NCI-H774 (cell line): ENCODE data around the gene SLC10A7.

Experiments used
- DNase-seq: peaks from one replicate; lab custom pipeline; 2025; lab: John Stamatoyannopoulos, UW

The SLC10A7 gene

DNA sequence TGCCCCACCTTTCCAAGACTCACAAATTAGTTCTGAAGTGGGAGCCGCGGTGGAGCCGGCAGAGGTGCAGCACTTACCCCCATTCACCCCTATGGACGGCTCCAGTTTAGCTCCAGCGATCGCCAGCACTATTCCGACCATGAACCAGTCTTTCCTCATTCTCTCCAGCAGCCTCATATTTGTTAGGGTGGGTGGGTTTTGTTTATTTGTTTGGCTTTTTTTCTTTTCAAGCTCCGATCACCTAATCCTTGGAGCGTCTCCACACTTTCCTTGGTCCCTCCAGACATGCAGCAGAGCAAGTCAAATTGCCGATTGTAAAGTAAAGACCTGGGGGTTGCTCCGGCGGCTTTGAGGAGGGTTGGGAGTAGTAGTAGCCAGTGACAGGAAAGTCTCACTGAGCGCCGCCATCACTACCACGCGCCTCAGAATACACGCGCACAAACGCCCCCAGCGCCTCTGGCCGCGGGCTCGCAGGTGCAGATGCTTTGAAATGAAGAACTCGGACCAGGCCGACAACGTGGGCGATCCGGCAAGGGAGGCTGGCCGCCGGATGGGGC, at the start of gene SLC10A7:
TSS of gene SLC10A7 (minus strand) at position 400 of the 557 bp plus-strand sequence. CDS start at position 177, 223 bp downstream.
- DNase-seq: peak; percentile 2

DNA sequence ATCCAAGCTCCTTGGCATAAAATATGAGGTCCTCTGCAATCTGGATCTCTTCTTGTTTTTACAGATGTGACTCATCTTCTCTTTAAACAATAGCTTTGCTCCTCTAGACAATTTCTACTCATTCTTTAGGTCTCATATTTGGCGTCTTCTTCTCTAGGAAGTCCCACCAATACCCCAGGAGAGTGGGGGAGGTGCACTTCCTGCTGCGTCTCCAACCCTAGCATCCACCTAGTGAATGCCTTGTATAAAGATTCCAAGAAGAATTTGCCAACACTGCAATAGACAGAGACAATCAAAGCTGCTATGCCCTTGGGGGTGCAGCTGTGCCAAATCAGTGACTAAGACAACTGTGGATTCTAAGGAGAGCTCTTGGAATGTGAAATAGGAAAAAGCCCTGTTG, 45.7 kb upstream of the SLC10A7 start:
- no peak for DNase-seq

DNA sequence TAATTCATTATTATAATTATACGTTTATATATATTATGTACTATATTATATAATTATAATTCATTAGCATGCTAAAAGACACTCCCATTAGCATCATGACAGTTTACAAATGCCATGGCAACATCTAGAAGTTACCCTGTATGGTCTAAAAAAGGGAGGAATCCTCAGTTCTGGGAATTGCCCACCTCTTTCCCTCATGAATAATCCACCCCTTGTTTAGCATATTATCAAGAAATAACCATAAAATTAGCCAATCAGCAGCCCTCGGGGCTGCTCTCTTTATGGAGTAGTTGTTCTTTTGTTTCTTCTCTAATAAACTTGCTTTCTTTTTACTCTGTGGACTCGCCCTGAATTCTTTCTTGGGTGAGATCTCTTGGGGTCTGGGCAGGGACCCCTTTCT, 42.8 kb upstream of the SLC10A7 start:
- DNase-seq: no peak

DNA sequence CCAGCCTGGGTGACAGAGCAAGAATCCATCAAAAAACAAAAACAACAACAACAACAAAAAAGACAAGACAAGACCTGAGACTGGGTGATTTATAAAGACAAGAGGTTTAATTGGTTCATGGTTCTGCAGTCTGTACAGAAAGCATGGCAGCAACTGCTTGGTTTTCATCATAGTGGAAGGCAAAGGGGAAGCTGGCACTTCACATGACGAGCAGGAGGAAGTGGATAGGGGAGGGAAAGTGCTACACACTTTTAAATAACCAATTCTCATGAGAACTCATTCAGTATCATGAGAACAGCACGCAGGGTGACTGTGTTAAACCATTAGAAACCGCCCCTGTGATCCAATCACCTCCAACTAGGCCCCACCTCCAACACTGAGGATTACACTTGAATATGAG, 28.4 kb upstream of the SLC10A7 start:
- DNase-seq: no peak

GRCh38 chr4:146548443-146548842, 26.7 kb upstream of the SLC10A7 start:
- no peak for DNase-seq

DNA sequence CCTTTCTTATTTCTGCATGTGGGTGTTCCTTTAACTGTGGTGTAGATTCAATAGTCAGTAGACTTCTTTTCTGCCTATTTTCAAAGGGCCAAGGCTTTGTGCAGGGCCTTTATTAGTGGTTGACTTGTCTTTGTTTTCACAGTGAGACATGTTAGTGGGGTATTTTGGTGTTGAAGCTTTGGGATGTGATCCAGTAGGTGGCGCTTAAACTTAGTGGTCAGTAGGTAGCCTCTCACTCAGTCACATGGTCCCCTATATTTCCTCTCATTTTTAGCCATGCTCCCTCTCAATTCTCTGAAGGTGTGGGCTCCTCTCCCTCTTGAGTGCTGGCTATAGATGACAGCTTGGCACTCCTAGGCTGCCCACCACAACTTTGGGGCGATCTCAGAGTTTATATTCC, 23.4 kb upstream of the SLC10A7 start:
- DNase-seq: no peak

- DNase-seq: no peak
Measured at GRCh38 chr4:146534178-146534577, 12.4 kb upstream of the SLC10A7 start.

- no peak for DNase-seq
Measured at GRCh38 chr4:146525754-146526153, 4.0 kb upstream of the SLC10A7 start.

GRCh38 chr4:146524663-146525062, 2.9 kb upstream of the SLC10A7 start:
- DNase-seq: no peak

- DNase-seq: no peak
Measured at GRCh38 chr4:146522869-146523205, 1.1 kb upstream of the SLC10A7 start.

DNA sequence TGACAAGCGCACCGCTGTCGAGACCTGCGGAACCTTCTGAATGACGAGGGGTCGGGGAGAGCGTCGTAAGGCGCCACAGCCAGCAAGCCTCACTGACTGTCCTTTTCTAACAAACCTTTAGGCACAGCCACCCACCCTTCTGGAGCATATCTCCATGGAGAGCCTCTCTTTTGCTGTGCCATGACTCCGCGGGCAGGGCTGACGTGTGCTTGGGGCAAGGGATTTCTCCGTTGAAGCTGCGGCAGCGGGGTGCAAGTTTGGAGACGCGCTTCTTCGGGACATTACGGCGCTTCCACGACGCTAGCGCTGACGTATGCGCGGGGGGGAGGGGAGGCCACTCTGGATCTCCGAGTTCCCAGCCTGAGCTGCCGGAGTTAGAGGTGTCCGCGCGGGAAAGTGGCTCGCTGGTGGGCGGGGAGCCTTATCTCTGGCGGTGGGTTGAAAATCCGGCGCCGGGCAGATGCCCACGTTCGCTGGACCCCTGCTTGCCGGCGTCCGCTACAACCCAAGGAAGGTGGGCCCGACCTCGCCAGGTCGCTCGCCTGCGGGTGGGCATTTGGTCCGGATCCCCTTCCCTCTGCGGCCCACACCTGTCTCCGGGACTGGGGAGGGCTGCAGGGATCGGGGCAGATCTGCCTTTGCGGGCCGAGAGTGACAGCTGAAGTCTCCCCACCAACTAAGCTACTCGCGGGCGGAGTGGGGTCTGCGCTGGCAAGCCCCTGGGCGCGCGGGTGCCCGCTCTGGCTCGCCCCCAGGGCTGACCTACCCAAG, 543 bp upstream of the SLC10A7 start:
- peak; percentile 15 for DNase-seq

DNA sequence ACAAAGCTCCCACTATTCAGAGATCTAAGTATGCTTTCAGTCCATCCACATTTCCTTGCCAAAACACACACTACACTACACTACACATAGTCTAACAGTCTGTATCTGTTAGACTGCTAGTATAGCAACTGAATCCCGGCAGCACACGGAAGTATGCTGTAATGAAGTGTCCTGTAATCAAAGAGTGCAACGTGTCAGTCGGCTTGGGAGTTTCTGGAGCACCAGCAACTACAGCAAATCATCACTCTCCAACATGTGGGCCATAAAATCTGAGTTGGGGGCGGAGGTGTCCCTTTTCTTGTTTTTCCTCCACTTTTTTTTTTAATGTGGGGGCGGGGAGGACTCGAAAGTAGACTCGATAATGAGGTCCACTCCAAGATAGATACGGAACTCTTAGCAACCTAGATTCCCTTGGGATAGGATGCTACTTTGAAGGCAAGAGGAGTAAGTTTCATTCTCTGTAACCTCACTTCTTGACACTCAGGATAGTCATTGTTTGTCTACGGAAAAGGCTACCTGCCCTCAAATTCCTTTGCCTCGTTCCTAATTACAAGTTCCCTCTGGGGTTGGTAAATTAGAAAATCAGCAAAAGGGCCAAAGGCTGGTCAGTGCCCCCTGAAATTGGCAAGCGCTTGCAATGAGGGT, 722 bp downstream of the SLC10A7 start:
- peak; percentile 3 for DNase-seq

- DNase-seq: no peak
Measured at GRCh38 chr4:146514651-146515357, 6.9 kb downstream of the SLC10A7 start.

GRCh38 chr4:146513548-146513947, 8.2 kb downstream of the SLC10A7 start:
- DNase-seq: no peak

DNA sequence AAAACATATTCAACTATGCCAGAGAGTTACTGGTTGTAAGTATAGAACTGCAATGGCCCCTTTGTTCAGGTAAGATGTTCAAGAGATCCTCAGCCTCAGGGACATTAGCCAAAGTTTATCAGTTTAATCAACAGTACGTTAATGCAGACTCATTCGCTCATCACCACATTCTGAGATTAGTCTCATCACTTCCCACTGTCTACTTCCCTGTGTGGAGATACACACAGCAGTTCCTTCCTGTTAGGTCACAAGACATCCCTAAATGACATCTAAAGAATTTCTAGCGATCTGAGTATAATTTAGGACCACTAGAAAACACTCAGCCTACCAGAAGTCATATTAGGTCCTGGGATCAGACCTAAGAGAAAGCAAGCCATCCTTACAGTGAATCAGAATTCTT, 10.4 kb downstream of the SLC10A7 start:
- no peak for DNase-seq

GRCh38 chr4:146510942-146511341, 10.8 kb downstream of the SLC10A7 start:
- DNase-seq: no peak

- no peak for DNase-seq
Measured at GRCh38 chr4:146508229-146508939, 13.4 kb downstream of the SLC10A7 start.

GRCh38 chr4:146507632-146508031, 14.1 kb downstream of the SLC10A7 start:
- no peak for DNase-seq

DNA sequence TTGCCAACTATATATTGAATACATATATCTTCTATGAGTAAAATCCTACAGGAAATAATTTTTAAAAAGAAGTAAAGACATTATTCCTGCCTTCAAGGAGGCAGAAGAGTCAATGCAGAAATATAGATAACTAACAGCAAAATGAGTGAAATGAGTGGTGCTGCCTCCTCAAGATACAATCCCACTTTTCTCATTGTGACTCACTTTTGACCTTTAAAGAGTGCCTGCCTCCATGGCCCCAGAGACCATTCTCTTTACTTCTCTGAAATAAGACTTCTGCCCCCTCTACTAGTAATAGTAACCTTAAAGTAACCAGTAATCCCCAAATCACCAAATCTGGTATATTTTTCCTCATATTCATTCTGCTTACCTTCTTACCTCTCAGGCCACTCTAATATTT, 15.5 kb downstream of the SLC10A7 start:
- no peak for DNase-seq

DNA sequence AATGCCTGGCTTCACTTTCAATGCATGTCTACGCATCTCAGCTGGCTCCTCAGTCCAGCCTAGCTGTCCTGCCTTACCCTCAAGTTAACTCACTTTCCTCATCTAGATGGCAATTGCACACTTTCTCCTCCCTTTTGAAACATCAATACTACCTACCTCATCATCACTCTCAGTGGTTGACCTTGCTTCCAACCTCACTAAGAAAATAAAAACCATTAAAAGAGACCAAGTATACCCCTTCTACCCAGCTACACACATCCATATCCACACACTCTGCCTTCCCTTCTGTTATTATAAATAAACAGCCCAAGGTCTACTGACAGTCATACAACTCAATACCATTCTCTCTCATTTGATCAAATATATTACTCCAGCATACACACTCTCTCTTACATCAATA, 21.5 kb downstream of the SLC10A7 start:
- DNase-seq: no peak

GRCh38 chr4:146498291-146498690, 23.4 kb downstream of the SLC10A7 start:
- no peak for DNase-seq

DNA sequence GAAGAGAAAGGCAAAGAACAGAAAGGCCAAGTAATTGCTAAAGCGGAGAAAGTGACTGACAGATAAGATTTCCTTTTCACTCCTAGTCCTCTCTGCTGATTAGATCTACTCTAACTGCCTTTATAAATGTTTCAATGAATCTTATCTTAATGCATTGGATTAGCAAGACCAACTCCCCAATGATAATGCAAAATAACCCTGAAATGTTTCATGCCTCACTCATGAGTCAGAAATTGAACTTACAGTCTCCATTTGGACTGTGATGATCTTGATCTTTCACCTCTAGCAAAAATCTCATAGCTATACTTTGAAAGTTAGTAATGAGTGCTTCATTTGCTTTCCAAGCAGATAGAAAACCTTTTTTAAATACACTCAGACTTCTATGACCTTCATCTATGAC, 26.5 kb downstream of the SLC10A7 start:
- no peak for DNase-seq
